Fibroblast of skin of left quadriceps (primary cell): ENCODE measurements around the gene NCEH1.
A peak's percentile ranks its signal among the peaks of the same experiment; 100 is the strongest.
"Not testable (repeated sequence)": the region's sequence is repeated elsewhere in the genome, so short reads cannot be mapped to it uniquely, and the experiment has no call there.

Source experiments
- DNase-seq, 2 experiments: peaks; one replicate each; pipeline ENCODE4 v3.0.0-alpha.2; 2013; ENCODE audit warnings: low read depth in 2 of 2

NCEH1 gene, protein sequence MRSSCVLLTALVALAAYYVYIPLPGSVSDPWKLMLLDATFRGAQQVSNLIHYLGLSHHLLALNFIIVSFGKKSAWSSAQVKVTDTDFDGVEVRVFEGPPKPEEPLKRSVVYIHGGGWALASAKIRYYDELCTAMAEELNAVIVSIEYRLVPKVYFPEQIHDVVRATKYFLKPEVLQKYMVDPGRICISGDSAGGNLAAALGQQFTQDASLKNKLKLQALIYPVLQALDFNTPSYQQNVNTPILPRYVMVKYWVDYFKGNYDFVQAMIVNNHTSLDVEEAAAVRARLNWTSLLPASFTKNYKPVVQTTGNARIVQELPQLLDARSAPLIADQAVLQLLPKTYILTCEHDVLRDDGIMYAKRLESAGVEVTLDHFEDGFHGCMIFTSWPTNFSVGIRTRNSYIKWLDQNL

DNA sequence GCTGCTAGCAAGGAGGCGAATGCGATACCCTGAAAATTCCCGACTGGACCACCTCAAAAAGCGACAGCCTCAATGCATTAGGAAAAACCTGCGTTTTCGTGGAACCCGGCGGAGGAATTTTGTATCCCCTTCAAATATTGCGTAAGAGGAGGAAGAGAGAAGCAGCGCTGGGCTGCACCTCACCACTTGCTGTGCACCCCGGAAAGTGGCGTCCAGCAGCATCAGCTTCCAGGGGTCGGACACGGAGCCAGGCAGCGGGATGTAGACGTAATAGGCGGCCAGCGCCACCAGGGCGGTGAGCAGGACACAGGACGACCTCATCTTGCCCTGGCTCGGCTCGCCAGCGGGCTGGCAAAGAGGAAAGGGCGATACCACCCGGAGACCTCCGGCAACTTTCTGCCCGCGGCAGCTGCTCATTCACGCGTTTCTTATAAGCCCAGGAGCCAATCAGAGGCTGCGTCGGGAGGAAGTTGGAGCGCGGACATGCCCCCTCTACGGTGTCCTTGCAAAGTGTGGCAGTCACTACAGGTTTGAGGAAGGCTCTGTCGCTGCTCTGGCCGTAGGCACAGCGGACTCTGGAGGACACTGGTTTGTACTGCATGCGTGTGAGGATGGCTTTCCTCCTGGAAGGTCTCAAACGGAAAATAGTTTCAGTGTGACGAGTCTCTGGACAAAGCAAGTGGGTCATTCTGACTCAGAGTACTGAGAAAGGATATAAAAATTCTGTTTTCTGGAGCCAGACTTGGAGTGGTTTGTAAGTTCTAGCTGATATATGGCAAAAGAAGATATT is at the start of gene NCEH1:
TSS of gene NCEH1 (minus strand) at position 404 of the 790 bp plus-strand sequence. CDS start at position 321, 83 bp downstream.
- peak; percentile 83 to 86 for DNase-seq

DNA sequence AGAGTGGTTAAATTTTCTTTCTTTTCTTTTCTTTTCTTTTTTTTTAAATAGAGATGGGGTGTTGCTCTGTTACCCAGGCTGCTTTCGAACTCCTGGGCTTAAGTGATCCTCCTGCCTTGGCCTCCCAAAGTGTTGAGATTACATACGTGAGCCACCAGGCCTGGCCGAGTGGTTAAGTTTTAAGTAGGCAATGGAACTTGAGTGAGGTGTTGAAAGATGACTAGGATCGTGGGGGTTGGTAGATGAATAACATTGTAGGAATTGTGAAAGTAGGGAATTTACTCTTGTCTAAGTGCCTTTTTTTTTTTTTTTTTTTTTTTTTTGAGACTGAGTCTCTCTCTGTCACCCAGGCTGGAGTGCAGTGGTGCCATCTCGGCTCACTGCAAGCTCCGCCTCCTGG is 49.5 kb upstream of the NCEH1 start:
- not testable (repeated sequence) for DNase-seq

DNA sequence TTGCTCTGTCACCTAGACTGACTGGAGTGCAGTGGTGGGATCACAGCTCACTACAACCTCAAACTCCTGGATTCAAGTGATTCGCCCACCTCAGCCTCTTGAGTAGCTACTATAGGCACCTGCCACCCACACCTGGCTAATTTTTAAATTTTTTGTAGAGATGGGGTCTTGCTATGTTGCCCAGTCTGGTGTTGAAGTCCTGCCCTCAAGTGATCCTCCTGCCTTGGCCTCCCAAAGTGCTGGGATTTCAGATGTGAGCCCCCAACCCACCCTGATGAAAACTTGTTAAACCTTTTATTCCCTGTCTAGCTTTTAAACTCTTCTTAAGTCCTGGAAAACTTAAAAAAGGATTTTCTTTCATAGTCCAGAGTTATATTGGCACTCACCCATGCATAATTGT is 42.3 kb upstream of the NCEH1 start:
- no peak for DNase-seq

DNA sequence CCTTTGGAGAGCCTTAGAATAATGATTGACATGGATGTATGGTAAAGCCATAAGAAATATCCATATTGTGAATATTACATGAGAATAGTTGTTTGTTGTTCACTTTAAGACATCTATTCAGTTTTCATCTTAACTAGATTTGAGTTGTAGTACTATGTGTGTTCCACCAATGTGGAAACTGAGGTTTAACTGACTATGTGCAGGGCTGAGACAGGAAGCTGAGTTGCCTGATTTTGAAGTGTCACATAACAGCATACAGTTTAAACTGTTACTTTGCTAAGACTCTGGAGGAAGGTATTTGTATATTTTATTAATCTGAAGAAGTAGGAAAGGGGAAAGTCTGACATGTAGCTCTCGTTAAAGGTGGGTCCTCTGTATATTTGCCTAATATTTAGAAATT is 41.8 kb upstream of the NCEH1 start:
- DNase-seq: no peak

DNA sequence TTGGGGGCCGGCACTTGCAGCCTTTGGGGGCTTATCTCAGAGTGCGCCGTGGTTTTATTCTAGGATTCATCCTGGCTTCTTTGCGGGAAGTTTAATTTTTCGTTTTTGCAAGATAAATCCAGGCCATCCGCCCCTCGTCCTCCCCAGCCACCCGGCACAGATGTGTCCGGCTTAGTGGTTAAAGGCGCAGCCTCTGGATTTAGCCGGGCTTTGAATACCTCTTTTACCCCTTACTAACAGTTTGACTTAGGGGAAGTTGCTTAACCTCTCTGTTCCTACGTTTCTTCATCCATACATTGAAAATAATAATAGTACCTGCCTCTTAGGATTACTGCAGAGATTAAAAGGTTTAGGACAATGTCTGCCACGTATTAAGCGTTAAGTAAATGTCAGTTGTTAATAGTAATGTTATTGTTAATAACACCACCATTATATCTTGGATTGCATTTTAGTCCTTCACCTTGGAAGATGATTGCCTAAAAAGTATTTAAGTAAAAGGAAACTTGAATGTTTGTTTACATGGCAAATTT is 40.4 kb upstream of the NCEH1 start:
- no peak for DNase-seq

DNA sequence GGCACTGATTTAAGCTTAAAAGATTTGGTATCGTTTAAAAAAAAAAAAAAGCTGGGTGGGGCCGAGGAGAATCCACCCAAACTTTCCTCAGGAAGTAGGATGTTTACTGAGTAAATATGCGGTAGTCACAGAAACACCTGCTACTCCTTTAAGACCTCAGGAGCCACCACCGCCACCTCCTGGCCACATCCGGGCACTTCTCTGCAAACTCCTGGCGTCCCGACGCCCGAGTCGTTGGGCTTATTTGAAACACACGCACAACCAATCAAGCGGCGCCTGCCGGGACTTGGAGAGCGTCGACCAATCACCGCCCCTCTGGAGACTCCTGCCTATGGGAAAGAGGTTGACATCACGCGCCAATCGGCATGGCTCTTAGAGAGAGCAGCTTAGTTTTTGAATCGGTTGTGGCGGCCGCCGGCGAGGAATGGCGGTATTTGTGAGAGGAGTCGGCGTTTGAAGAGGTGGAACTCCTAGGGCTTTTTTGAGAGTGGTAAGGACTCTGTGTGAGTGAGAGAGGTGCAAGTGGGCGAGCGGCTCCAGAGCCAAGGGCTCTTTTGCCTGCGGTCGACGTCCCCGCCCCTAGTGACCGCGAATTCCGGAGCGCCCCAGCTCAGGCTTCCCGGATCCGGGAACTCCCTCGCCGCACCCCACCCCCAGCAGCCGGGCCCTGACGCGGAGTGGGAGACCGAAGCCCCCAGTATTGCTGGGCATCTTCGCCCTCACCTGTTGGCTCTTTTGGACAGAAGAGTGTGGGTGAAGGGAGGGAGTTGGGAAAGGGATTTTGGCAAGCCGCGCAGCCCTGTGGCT is 39.7 kb upstream of the NCEH1 start, which contains the start of gene ECT2:
TSS of gene ECT2 (plus strand) at position 359 of the 807 bp plus-strand sequence. CDS start 3,805 bp downstream, outside the sequence.
- DNase-seq: peak; percentile 99

DNA sequence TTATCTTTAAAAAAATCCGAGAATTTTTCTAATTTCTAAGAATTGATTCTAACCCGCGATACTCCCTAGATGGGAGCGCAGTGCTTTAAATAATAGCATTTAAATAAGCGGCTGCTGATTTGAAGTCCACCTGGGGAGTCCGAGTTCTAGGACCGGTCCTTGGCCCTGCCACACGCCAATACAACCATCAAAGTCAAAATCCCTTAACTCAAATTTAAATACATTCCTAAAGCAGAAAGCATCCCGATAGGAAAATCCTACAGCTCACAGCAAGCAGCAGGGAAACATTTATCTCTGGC is 39.2 kb upstream of the NCEH1 start:
- no peak for DNase-seq

DNA sequence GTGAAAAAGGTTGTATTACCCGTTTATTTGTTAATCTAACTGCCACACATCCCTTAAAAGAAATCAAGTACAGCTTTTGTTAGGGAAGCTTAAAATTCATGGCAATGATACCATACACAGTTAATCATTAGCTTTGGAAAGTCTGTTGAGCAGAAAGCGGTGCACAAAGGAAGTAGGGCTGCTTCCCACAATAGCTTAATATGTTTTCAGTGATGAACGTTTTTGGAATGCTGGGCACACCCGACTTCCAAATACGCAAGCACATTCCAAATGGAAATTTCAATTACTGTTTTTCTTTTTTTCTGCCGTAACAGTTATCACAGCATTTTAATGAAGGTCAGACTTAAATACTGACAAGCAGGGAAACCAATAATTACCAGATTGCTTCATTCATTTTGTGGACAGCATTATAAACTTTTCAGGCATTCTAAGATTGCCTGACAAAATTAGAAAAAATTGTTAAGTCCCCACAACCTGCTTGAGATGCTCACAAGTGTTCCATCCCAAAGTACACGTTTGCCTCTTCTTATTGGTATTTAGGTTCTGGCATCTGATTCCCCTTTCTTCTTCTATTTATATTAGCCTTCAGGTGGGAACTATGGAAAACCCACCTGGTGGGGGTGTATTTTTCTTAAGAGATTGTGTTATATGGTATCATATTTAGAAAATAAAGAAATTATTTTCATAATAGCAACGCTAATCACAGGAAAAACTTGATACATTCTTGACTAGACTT is 38.5 kb upstream of the NCEH1 start:
- peak; percentile 88 to 89 for DNase-seq

DNA sequence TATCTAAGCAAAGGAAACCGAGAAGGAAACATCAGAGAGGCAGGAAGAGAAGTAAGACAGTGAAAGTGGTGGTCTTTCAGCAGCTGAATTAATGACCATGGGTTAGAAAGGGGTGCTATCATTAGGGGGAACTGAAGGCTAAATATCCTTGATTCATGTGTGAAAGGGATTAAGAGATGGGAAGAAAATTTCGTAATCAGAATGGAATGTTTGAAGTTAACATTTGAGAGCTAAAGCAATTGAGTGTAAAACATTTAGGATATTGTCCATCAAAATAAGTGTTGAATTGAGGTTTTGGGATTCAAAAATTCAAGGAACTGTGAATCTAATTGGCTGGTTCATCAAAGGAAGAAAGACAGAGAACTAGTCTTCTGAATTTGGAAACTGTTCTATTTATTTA is 35.6 kb upstream of the NCEH1 start:
- peak; percentile 24 to 32 for DNase-seq

DNA sequence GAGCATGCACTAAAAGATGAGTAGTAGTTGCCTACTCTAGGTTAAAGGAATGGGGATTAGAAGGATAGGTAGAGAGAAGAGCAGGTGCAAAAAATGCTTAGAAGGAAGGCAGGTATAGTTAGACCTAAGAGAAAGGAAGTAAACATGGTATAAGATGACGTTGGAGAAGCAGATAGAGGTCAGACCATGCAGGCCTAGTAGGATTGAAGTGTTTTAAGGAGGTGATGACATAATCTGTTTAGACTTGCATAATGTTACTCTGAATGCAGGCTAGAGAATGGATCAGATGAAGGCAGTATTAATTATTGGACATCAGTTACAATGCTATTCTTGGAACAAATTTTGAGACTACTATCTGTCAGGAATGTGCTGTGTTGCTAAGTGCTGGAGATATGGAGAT is 28.6 kb upstream of the NCEH1 start:
- DNase-seq: no peak

DNA sequence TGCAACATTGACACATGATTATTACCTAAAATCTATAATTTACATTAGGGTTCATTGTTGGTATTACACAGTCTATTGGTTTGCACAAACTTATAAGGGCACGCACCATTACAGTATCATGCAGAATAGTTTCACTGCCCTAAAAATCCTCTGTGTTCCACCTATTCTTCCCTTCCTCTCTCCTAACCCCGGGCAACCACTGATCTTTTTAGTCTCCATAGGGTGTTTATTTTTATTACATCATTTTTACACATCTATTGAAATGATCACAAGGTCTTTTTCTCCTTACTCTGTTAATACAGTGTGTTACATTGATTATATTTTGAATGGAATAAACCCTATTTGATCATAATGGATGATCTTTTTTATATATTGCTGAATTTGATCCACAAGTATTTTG is 24.1 kb upstream of the NCEH1 start:
- DNase-seq: no peak

DNA sequence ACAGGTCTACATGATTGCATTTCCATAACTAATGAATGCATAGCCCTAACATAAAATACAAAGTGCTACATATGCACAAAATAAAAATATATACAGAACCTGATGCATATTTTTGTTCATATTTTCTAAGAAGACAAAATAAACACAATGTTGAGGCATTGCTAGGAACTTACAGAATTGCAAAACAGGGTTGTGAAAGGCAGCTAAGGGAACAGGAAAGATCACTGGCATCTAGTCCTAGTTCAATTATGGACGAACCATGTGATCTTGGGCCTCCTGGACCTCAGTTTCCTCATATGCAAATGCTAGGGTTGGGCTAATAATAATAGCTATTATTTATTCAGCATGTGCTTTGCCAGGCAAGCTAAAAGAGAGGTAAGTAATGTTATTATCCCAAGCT is 15.5 kb upstream of the NCEH1 start:
- DNase-seq: no peak

DNA sequence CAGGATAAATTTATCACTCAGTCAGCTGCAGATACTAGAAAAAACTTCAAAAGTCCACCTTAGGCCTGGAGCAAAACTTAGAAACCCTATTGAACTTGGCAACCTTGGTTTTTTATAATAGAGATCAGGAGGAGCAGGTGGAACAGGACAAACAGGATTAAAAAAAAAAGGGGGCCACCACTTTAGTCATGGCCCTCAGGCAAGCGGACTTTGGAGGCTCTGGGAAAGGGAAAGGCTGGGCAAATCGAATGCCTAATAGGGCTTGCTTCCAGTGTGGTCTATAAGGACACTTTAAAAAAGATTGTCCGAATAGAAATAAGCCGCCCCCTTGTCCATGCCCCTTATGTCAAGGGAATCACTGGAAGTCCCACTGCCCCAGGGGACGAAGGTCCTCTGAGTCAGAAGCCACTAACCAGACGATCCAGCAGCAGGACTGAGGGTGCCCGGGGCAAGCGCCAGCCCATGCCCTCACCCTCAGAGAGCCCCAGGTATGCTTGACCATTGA is 11.7 kb upstream of the NCEH1 start:
- DNase-seq: not testable (repeated sequence)

DNA sequence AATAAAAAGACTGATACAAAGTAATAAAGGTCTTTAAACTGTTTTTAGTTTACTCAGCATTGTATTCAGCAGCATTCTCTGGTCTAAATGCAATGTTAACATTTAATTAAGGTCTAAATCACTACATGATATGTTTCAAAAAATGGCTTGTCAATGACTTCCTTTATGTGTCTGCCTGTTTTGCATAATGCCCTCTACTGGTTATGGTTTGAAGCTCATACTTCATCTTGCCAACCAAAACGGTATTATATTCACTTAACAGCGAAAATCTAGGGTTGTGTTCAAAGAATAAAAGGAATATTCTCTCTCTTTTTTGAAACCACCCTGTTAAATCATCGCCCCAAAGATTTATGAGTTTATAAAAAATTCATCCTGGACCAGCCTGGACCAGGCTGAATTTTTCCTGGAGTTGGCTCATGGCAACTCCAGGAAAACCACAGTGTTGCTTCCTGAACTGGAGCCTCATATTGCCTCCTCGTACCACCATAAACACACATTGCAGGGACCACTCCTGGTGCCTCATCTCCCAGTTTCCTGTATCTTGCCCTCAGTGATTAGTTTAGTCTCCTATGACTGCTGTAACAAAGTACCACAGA is 6.7 kb upstream of the NCEH1 start:
- no peak for DNase-seq

DNA sequence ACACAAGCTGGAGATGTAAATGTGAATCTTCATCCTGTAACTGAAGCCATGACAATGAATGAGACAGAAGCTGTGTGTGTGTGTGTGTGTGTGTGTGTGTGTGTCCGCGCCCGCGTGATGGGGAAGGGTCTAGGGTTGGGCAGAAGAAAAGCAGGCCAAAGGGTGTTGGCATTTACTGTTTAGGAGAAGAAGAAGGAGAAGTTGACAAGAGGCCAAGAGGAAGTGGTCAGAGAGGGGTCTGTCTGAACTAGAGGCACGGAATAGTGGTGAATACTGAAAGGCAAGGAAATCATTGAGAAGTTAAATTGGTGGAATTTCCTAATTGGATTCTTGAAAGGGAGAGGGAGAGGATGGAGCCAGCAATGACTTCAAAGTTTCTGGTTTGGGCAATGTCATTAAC is 5.6 kb upstream of the NCEH1 start:
- no peak for DNase-seq

DNA sequence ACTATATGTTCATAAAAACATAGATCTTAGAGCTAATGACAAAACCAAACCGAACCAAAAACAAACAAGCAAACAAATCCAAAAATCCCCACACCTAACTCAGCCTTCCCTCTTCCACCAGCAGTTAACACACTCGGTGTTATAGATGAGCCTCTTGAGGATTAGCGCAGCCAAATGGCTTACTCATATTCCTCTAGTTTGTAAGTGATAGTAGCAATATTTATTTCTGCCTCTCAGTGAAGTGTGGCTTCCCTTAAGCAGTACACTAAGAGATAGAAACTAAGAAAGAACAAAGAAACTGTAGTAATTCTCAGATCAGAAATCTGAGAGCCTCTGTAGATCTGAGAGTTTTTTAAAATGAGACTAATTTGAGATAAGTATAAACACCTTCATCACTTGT is 2.4 kb upstream of the NCEH1 start:
- DNase-seq: no peak

DNA sequence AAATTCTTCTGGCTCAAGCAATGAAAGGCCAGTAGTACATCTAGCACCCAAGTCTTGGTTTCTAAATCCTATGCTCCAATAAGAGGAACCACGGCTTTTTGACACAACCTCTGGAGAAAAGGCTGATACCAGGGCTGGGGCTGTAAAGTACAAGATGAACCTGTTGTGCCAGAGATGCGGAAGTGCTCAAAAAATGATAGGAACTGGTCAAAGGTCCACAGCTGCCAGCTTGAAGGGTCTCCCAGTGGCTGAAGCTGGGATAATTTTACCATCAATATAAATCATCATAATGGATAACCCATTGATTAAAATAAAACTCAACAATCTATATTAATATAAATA is 558 bp upstream of the NCEH1 start:
- no peak for DNase-seq

DNA sequence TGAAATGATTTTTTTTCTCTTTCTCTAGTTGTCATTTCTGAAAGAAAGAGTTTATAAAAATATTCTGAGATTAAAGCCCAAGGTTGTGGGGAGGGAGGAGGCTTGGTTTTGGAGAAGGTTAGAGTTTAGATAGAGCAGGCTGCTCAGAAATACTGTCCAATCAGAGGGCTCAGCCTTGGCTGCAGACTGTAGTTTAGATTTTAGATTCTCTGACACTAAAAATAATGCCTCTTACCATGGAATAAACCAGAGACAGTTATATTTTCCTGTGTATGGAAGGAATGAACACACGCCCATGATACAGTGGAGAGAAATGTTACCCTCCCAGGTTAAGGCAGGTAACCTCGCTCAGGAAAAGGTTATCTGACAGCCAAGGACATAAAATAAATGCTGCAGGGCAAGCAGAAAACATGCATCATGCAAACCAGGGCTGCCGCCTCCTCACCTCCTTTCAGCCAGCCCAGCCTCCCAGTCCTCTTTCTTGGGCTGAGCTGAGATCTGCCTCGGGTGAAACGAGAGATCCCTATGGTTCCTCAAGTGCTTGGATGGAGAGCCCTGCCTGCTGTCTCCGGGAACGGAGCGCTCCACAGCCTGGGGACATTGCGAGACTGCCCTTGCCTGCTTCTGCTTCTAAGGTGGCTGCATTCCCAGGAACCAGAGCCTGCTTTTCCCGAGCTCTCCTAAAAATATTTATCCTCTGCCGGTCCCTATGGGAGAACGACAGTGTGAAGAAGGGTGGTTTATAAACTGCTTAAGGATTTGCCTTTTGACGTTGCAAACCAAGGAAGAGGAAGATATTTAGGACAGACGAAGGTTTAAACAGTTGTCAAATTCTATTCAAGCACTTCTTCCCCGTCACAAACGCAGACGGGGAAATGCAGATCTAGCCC is 848 bp downstream of the NCEH1 start:
- no peak for DNase-seq

DNA sequence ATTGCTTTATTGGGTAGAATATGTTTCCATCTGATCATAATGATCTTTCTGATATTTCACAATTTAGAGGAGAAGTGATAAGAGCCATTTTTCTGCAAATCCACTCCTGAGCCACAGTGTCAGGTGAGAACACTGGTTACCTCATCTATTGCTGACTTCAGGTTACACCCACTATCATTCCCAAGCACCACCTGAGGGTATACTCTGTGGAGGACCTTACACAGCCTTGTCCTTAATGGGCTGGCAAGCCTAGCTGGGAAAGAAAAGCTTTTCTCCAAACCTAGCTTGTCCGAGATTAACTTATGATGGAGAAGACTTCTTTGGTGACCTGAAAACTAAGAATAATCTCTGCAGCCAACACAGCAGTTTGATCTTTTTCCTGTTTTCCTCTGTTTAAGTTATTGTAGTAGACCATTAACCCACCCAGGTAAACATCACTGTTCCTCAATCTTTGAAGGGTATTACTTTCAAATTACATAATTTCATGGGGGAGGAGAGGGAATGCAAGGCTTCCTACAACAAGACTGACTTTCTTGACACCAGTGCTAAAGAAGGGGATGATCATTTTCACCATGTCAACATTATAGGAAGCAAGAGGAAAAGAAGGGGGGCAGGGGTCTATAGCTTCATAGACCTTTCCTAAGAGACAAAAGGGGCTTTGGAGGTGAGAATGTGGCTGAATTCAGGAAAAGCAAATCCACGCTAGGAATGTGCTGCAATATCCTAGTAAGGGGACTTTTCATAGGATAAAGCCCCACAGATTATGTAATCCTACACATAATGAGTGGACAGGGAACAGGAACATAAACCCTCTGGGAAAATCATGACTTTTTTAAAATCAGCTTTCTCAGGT is 1.7 kb downstream of the NCEH1 start:
- no peak for DNase-seq
